ENCODE data around the gene ILKAP. TPM values are rescaled to one million over a fixed set of nuclear protein-coding genes. Genes with fewer than 3 reads are reported as not detected.

ILKAP gene
- total RNA-seq, 1 donor from 2014 or later, result 79.9 TPM

- Mint-ChIP-seq H3K4me1 (ENCODE audit: low read depth) (peaks cover 14% of the 10 kb centered on the region), H3K9me3 (no peaks in the 10 kb centered on the region), H3K4me3 (no peak overlapping the region), H3K27me3 (ENCODE audit: insufficient read depth) (peaks cover 8% of the 10 kb centered on the region), H3K36me3 (ENCODE audit: low read depth) (peaks cover 5% of the 10 kb centered on the region), H3K27ac (no peak overlapping the region)
- intact Hi-C loops (cut with micrococcal nuclease), result loop anchor here (10.0 kb wide), 2 partner anchors 532 to 762 kb away; no protein-coding TSS in a partner anchor
- DNase-seq (ENCODE audit: low spot score), result no peak
These were observed 3.5 kb upstream of the ILKAP start for GRCh38 chr2:238207006-238207405.

GRCh38 chr2:238203973-238204683 lies 633 bp upstream of the ILKAP start:
- peak overlapping the region; percentile 81 for H3K4me3 Mint-ChIP-seq
- intact Hi-C loops (cut with micrococcal nuclease), result loop anchor here (1.0 to 10.0 kb wide), 7 partner anchors 27 to 759 kb away; partner anchors contain the start of genes ASB1, HES6 and UBE2F
- no peak for DNase-seq (ENCODE audit: low spot score)
- H3K9me3 Mint-ChIP-seq, result no peaks in the 10 kb centered on the region
- H3K27me3 Mint-ChIP-seq (ENCODE audit: insufficient read depth), result no peaks in the 10 kb centered on the region
- H3K27ac Mint-ChIP-seq, result peak overlapping the region; percentile 89
- peaks cover 40% of the 10 kb centered on the region for H3K4me1 Mint-ChIP-seq (ENCODE audit: low read depth)
- H3K36me3 Mint-ChIP-seq (ENCODE audit: low read depth), result peaks cover 13% of the 10 kb centered on the region

GRCh38 chr2:238202326-238203093 lies 985 bp downstream of the ILKAP start:
- H3K36me3 Mint-ChIP-seq (ENCODE audit: low read depth), result peaks cover 15% of the 10 kb centered on the region
- no peak for DNase-seq (ENCODE audit: low spot score)
- peak overlapping the region; percentile 85 for H3K27ac Mint-ChIP-seq
- no peaks in the 10 kb centered on the region for H3K27me3 Mint-ChIP-seq (ENCODE audit: insufficient read depth)
- H3K4me1 Mint-ChIP-seq (ENCODE audit: low read depth), result peaks cover 50% of the 10 kb centered on the region
- intact Hi-C loops (cut with micrococcal nuclease), result loop anchor here (1.0 to 10.0 kb wide), 7 partner anchors 29 to 758 kb away; partner anchors contain the start of genes ASB1, HES6 and UBE2F
- no peaks in the 10 kb centered on the region for H3K9me3 Mint-ChIP-seq
- H3K4me3 Mint-ChIP-seq, result peak overlapping the region; percentile 89

GRCh38 chr2:238190445-238190844 lies 13.1 kb downstream of the ILKAP start:
- H3K9me3 Mint-ChIP-seq, result no peaks in the 10 kb centered on the region
- H3K4me1 Mint-ChIP-seq (ENCODE audit: low read depth), result peaks cover 6% of the 10 kb centered on the region
- intact Hi-C loops (cut with micrococcal nuclease), result no loop called here
- no peaks in the 10 kb centered on the region for H3K27me3 Mint-ChIP-seq (ENCODE audit: insufficient read depth)
- no peak overlapping the region for H3K4me3 Mint-ChIP-seq
- peaks cover 51% of the 10 kb centered on the region for H3K36me3 Mint-ChIP-seq (ENCODE audit: low read depth)
- H3K27ac Mint-ChIP-seq, result no peak overlapping the region
- no peak for DNase-seq (ENCODE audit: low spot score)

- H3K4me3 Mint-ChIP-seq, result no peak overlapping the region
- no peaks in the 10 kb centered on the region for H3K9me3 Mint-ChIP-seq
- H3K27ac Mint-ChIP-seq, result peak overlapping the region; percentile 4
- peaks cover 58% of the 10 kb centered on the region for H3K36me3 Mint-ChIP-seq (ENCODE audit: low read depth)
- no peak for DNase-seq (ENCODE audit: low spot score)
- no peaks in the 10 kb centered on the region for H3K27me3 Mint-ChIP-seq (ENCODE audit: insufficient read depth)
- peaks cover 23% of the 10 kb centered on the region for H3K4me1 Mint-ChIP-seq (ENCODE audit: low read depth)
- intact Hi-C loops (cut with micrococcal nuclease), result no loop called here
These were observed 15.6 kb downstream of the ILKAP start for GRCh38 chr2:238187618-238188548.

- H3K4me3 Mint-ChIP-seq, result peak overlapping the region; percentile 4
- no peaks in the 10 kb centered on the region for H3K9me3 Mint-ChIP-seq
- DNase-seq (ENCODE audit: low spot score), result no peak
- intact Hi-C loops (cut with micrococcal nuclease), result no loop called here
- H3K27me3 Mint-ChIP-seq (ENCODE audit: insufficient read depth), result no peaks in the 10 kb centered on the region
- H3K27ac Mint-ChIP-seq, result no peak overlapping the region
- H3K36me3 Mint-ChIP-seq (ENCODE audit: low read depth), result peaks cover 69% of the 10 kb centered on the region
- H3K4me1 Mint-ChIP-seq (ENCODE audit: low read depth), result peaks cover 23% of the 10 kb centered on the region
These were observed 19.7 kb downstream of the ILKAP start for GRCh38 chr2:238183821-238184220.

GRCh38 chr2:238182362-238182761 lies 21.1 kb downstream of the ILKAP start:
- H3K27ac Mint-ChIP-seq, result no peak overlapping the region
- no peaks in the 10 kb centered on the region for H3K9me3 Mint-ChIP-seq
- H3K27me3 Mint-ChIP-seq (ENCODE audit: insufficient read depth), result no peaks in the 10 kb centered on the region
- no peak for DNase-seq (ENCODE audit: low spot score)
- H3K4me1 Mint-ChIP-seq (ENCODE audit: low read depth), result peaks cover 23% of the 10 kb centered on the region
- intact Hi-C loops (cut with micrococcal nuclease), result no loop called here
- peaks cover 65% of the 10 kb centered on the region for H3K36me3 Mint-ChIP-seq (ENCODE audit: low read depth)
- H3K4me3 Mint-ChIP-seq, result no peak overlapping the region

- no peak for DNase-seq (ENCODE audit: low spot score)
- intact Hi-C loops (cut with micrococcal nuclease), result no loop called here
- H3K27me3 Mint-ChIP-seq (ENCODE audit: insufficient read depth), result no peaks in the 10 kb centered on the region
- H3K4me1 Mint-ChIP-seq (ENCODE audit: low read depth), result peaks cover 17% of the 10 kb centered on the region
- no peaks in the 10 kb centered on the region for H3K9me3 Mint-ChIP-seq
- no peak overlapping the region for H3K4me3 Mint-ChIP-seq
- no peak overlapping the region for H3K27ac Mint-ChIP-seq
- peaks cover 64% of the 10 kb centered on the region for H3K36me3 Mint-ChIP-seq (ENCODE audit: low read depth)
These were observed 22.9 kb downstream of the ILKAP start for GRCh38 chr2:238180554-238180953.

GRCh38 chr2:238176613-238177012 lies 26.9 kb downstream of the ILKAP start:
- Mint-ChIP-seq H3K4me1 (ENCODE audit: low read depth) (no peaks in the 10 kb centered on the region), H3K9me3 (no peaks in the 10 kb centered on the region), H3K27ac (no peak overlapping the region), H3K27me3 (ENCODE audit: insufficient read depth) (no peaks in the 10 kb centered on the region), H3K4me3 (no peak overlapping the region), H3K36me3 (ENCODE audit: low read depth) (peaks cover 55% of the 10 kb centered on the region)
- intact Hi-C loops (cut with micrococcal nuclease), result no loop called here
- DNase-seq (ENCODE audit: low spot score), result no peak

- Mint-ChIP-seq H3K4me1 (ENCODE audit: low read depth) (no peaks in the 10 kb centered on the region), H3K27ac (no peak overlapping the region), H3K4me3 (no peak overlapping the region), H3K36me3 (ENCODE audit: low read depth) (peaks cover 52% of the 10 kb centered on the region), H3K27me3 (ENCODE audit: insufficient read depth) (no peaks in the 10 kb centered on the region), H3K9me3 (no peaks in the 10 kb centered on the region)
- intact Hi-C loops (cut with micrococcal nuclease), result no loop called here
- DNase-seq (ENCODE audit: low spot score), result no peak
These were observed 28.8 kb downstream of the ILKAP start for GRCh38 chr2:238174701-238175100.

- Mint-ChIP-seq H3K36me3 (ENCODE audit: low read depth) (peaks cover 49% of the 10 kb centered on the region), H3K4me1 (ENCODE audit: low read depth) (no peaks in the 10 kb centered on the region), H3K9me3 (no peaks in the 10 kb centered on the region), H3K27ac (no peak overlapping the region), H3K27me3 (ENCODE audit: insufficient read depth) (no peaks in the 10 kb centered on the region), H3K4me3 (no peak overlapping the region)
- DNase-seq (ENCODE audit: low spot score), result no peak
- intact Hi-C loops (cut with micrococcal nuclease), result no loop called here
These were observed 29.2 kb downstream of the ILKAP start for GRCh38 chr2:238174291-238174690.

GRCh38 chr2:238173692-238174091 lies 29.8 kb downstream of the ILKAP start:
- Mint-ChIP-seq H3K27me3 (ENCODE audit: insufficient read depth) (no peaks in the 10 kb centered on the region), H3K27ac (no peak overlapping the region), H3K4me1 (ENCODE audit: low read depth) (no peaks in the 10 kb centered on the region), H3K9me3 (no peaks in the 10 kb centered on the region), H3K4me3 (no peak overlapping the region), H3K36me3 (ENCODE audit: low read depth) (peaks cover 43% of the 10 kb centered on the region)
- intact Hi-C loops (cut with micrococcal nuclease), result no loop called here
- DNase-seq (ENCODE audit: low spot score), result no peak
